Measurements from ENCODE around the gene CALR3. TPM values are rescaled to one million over a fixed set of nuclear protein-coding genes. Genes with fewer than 3 reads are reported as not detected.

CALR3 gene
- total and polyA plus RNA-seq, 12 donors, result 0.22 TPM; not detected in 11

- Histone ChIP-seq H3K9me3 (no peaks in the 10 kb centered on the region), H3K4me3 (no peak overlapping the region), H3K36me3 (peaks cover 0 to 98% (median 18%) of the 10 kb centered on the region in 9 donors), H3K27ac (peak overlapping the region in 2 of 10 donors; percentile 13), H3K27me3 (no peaks in the 10 kb centered on the region), H3K4me1 (peaks cover 0 to 19% (median 13%) of the 10 kb centered on the region in 9 donors)
- TF ChIP-seq CTCF (IDR thresholded peaks at IDR 0.05), result no peak
- DNase-seq, result no peak
- 92 to 96% methylated on average over 3 of the region's 3 CpGs for WGBS, 2 donors
- intact Hi-C loops (cut with DNase I), result no loop called here
- peak in 5 of 8 donors; percentile 3 to 37 (median 6) for ATAC-seq
Observed at GRCh38 chr19:16429759-16430091, 66.2 kb downstream of the CALR3 start.

GRCh38 chr19:16429066-16429758 lies 66.8 kb downstream of the CALR3 start:
- no peak for TF ChIP-seq CTCF (IDR thresholded peaks at IDR 0.05)
- 57 to 63% methylated on average over 13 of the region's 13 CpGs for WGBS, 2 donors

More at GRCh38 chr19:16429066-16429758, 66.8 kb downstream of the CALR3 start:
- no peaks in the 10 kb centered on the region for H3K9me3 ChIP-seq
- intact Hi-C loops (cut with DNase I), result no loop called here
- H3K36me3 ChIP-seq, result peaks cover 0 to 99% (median 19%) of the 10 kb centered on the region in 9 donors
- ATAC-seq (peak; percentile 79 to 94 (median 87)), DNase-seq (peak; percentile 74 to 79)
- H3K4me3 ChIP-seq, result no peak overlapping the region
- H3K4me1 ChIP-seq, result peaks cover 0 to 14% (median 9%) of the 10 kb centered on the region in 9 donors
- peak overlapping the region in 3 of 10 donors; percentile 13 to 56 (median 19) for H3K27ac ChIP-seq
- no peaks in the 10 kb centered on the region for H3K27me3 ChIP-seq

Other genes with a start within 250 kb of the CALR3 start
- gene KLF2, start 171.3 kb downstream of the CALR3 start, total RNA-seq, result 10 to 100 TPM; 25.5 to 76.2 (median 50.4) TPM
- 10 to 100 TPM; 22.4 to 73.5 TPM for gene KLF2, start 171.3 kb downstream of the CALR3 start, polyA plus RNA-seq
- gene EPS15L1, start 24.2 kb downstream of the CALR3 start, total RNA-seq, result 10 to 100 TPM; 46.9 to 70.1 (median 57.4) TPM
- gene EPS15L1, start 24.2 kb downstream of the CALR3 start, polyA plus RNA-seq, result 10 to 100 TPM; 41.3 to 79.7 TPM
- 1 to 10 TPM; 1.6 to 3.5 (median 2.9) TPM for gene C19orf44, start 227 bp upstream of the CALR3 start, total RNA-seq
- gene C19orf44, start 227 bp upstream of the CALR3 start, polyA plus RNA-seq, result 1 to 10 TPM; 3.0 to 4.1 TPM
- gene CHERP, start 46.3 kb upstream of the CALR3 start, total RNA-seq, result 10 to 100 TPM; 20.0 to 26.6 (median 22.6) TPM
- gene CHERP, start 46.3 kb upstream of the CALR3 start, polyA plus RNA-seq, result 10 to 100 TPM; 11.3 to 16.4 TPM
- 10 to 100 TPM; 20.8 to 29.0 (median 23.6) TPM for gene SLC35E1, start 76.2 kb upstream of the CALR3 start, total RNA-seq
- 10 to 100 TPM; 22.9 to 25.6 TPM for gene SLC35E1, start 76.2 kb upstream of the CALR3 start, polyA plus RNA-seq
- 1 to 10 TPM; 3.3 to 6.9 (median 4.6) TPM for gene MED26, start 132.0 kb upstream of the CALR3 start, total RNA-seq
- 1 to 10 TPM; 3.8 to 5.1 TPM for gene MED26, start 132.0 kb upstream of the CALR3 start, polyA plus RNA-seq
- 10 to 100 TPM; 32.0 to 43.2 (median 37.4) TPM for gene SMIM7, start 164.0 kb upstream of the CALR3 start, total RNA-seq
- gene SMIM7, start 164.0 kb upstream of the CALR3 start, polyA plus RNA-seq, result 10 to 100 TPM; 41.8 to 68.1 TPM
- gene TMEM38A, start 165.0 kb upstream of the CALR3 start, total RNA-seq, result 10 to 100 TPM; 17.2 to 41.4 (median 30.0) TPM
- gene TMEM38A, start 165.0 kb upstream of the CALR3 start, polyA plus RNA-seq, result 10 to 100 TPM; 18.5 to 29.6 TPM
- gene NWD1, start 223.7 kb upstream of the CALR3 start, total RNA-seq, result under 1 TPM in 6 of 10 donors, not detected in 4; 0.03 to 0.16 (median 0.05) TPM
- under 1 TPM; under 0.01 to 0.01 TPM for gene NWD1, start 223.7 kb upstream of the CALR3 start, polyA plus RNA-seq

All from heart right ventricle (tissue), 16 donors.